Epithelial cell of esophagus (primary cell): Measurements from ENCODE around the gene ZNF474.
"Not testable (repeated sequence)": the region's sequence is repeated elsewhere in the genome, so short reads cannot be mapped to it uniquely, and the experiment has no call there.

Experiments used
- DNase-seq: peaks from one replicate; pipeline ENCODE4 v3.0.0; 2010; ENCODE audit warnings: low read depth
- H3K4me3 ChIP-seq: 2 replicates; pipeline ENCODE4 v1.5.1; 2011; ENCODE audit warnings: mild to moderate bottlenecking, low read length, control low read depth
- TF ChIP-seq, protein P1 (sequence below): IDR thresholded peaks from 2 replicates; pipeline ENCODE4 v1.5.1; 2011; ENCODE audit warnings: low read depth, mild to moderate bottlenecking, low read length, control low read depth, inconsistent platforms; ENCODE audit not compliant: insufficient read depth; ENCODE audit errors: missing control alignments

The ZNF474 gene

GRCh38 chr5:122093415-122094180, 35.7 kb upstream of the ZNF474 start:
- no peak overlapping the region for H3K4me3 ChIP-seq
- TF ChIP-seq, protein P1, sequence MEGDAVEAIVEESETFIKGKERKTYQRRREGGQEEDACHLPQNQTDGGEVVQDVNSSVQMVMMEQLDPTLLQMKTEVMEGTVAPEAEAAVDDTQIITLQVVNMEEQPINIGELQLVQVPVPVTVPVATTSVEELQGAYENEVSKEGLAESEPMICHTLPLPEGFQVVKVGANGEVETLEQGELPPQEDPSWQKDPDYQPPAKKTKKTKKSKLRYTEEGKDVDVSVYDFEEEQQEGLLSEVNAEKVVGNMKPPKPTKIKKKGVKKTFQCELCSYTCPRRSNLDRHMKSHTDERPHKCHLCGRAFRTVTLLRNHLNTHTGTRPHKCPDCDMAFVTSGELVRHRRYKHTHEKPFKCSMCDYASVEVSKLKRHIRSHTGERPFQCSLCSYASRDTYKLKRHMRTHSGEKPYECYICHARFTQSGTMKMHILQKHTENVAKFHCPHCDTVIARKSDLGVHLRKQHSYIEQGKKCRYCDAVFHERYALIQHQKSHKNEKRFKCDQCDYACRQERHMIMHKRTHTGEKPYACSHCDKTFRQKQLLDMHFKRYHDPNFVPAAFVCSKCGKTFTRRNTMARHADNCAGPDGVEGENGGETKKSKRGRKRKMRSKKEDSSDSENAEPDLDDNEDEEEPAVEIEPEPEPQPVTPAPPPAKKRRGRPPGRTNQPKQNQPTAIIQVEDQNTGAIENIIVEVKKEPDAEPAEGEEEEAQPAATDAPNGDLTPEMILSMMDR: no peak
- DNase-seq: no peak

GRCh38 chr5:122094251-122094650, 35.1 kb upstream of the ZNF474 start:
- not testable (repeated sequence) for H3K4me3 ChIP-seq, DNase-seq

GRCh38 chr5:122095158-122095557, 34.2 kb upstream of the ZNF474 start:
- no peak overlapping the region for H3K4me3 ChIP-seq
- TF ChIP-seq, protein P1: no peak
- DNase-seq: no peak

GRCh38 chr5:122097391-122097790, 32.0 kb upstream of the ZNF474 start:
- TF ChIP-seq, protein P1: no peak
- H3K4me3 ChIP-seq: no peak overlapping the region
- no peak for DNase-seq

- DNase-seq: peak; percentile 84
- TF ChIP-seq, protein P1: no peak
- no peak overlapping the region for H3K4me3 ChIP-seq
Observed at GRCh38 chr5:122099060-122099790, 30.1 kb upstream of the ZNF474 start.

- DNase-seq: peak; percentile 63
- H3K4me3 ChIP-seq: no peak overlapping the region
- TF ChIP-seq, protein P1: peak; percentile 54
Observed at GRCh38 chr5:122101636-122102285, 27.6 kb upstream of the ZNF474 start.

- no peak overlapping the region for H3K4me3 ChIP-seq
- peak; percentile 68 for DNase-seq
- TF ChIP-seq, protein P1: no peak
Observed at GRCh38 chr5:122102825-122103224, 26.5 kb upstream of the ZNF474 start.
